ENCODE results near the gene YY1. TPM values are rescaled to one million over a fixed set of nuclear protein-coding genes. Genes with fewer than 3 reads are reported as not detected.

YY1 gene
- total and polyA plus RNA-seq, 9 of the 15 experiments (the other 6 are each of a cell fraction or from before 2014, with no cell fraction given), result 20.8 to 74.2 (median 46.7) TPM

- no peak for TF ChIP-seq CEBPZ (IDR thresholded peaks at IDR 0.05; ENCODE audit: borderline replicate concordance, low read depth, low read length)
- TF ChIP-seq ZNF263 (CRISPR knock-in tag; IDR thresholded peaks at IDR 0.05; ENCODE audit: borderline replicate concordance), result no peak
- TF ChIP-seq ZNF77 (CRISPR knock-in tag; IDR thresholded peaks at IDR 0.05), result no peak
- 0 out of 2 replicates have a peak, but pooled peaks have one; percentile 35 for TF ChIP-seq HDAC2 (IDR thresholded peaks at IDR 0.05)
- no peak for TF ChIP-seq CREM (IDR thresholded peaks at IDR 0.05; ENCODE audit: low read depth)
- TF ChIP-seq POLR2G (IDR thresholded peaks at IDR 0.05; ENCODE audit: low read depth, low read length), result peak; percentile 94
- 0 out of 2 replicates have a peak, but pooled peaks have one; percentile 41 for TF ChIP-seq MYC (IDR thresholded peaks at IDR 0.05; ENCODE audit: low read depth, low read length)
- TF ChIP-seq MYC (CRISPR knock-in tag; IDR thresholded peaks at IDR 0.05; ENCODE audit: borderline replicate concordance, low read depth), result no peak
- TF ChIP-seq VEZF1 (CRISPR knock-in tag; IDR thresholded peaks at IDR 0.05), result peak; percentile 97
- TF ChIP-seq ZBED1 (IDR thresholded peaks at IDR 0.05), result no peak
- TF ChIP-seq POLR2AphosphoS5 (IDR thresholded peaks at IDR 0.05; ENCODE audit: control insufficient read depth, insufficient read depth, low read depth, low read length), result peak; percentile 72
- no peak for TF ChIP-seq HMGXB4 (CRISPR knock-in tag; IDR thresholded peaks at IDR 0.05)
- no peak for TF ChIP-seq DNMT1 (IDR thresholded peaks at IDR 0.05)
- no peak for TF ChIP-seq ZNF3 (CRISPR knock-in tag; IDR thresholded peaks at IDR 0.05)
- TF ChIP-seq ELF1 (tag; IDR thresholded peaks at IDR 0.05), result peak; percentile 83
- peak in 1 of 2 experiments; percentile 47; a peak in 1 of 4 replicates for TF ChIP-seq NONO (IDR thresholded peaks at IDR 0.05; ENCODE audit: low read depth in 2 of 2, low read length in 1 of 2)
- peak; percentile 71; the same call in 1 of the 2 replicates for TF ChIP-seq L3MBTL2 (IDR thresholded peaks at IDR 0.05)
- no peak for TF ChIP-seq NFXL1 (CRISPR knock-in tag; IDR thresholded peaks at IDR 0.05)
- no peak for TF ChIP-seq SNIP1 (IDR thresholded peaks at IDR 0.05; ENCODE audit: low read depth)
- TF ChIP-seq MIER1 (IDR thresholded peaks at IDR 0.05; ENCODE audit: low read depth), result no peak
- TF ChIP-seq ZNF75A (CRISPR knock-in tag; IDR thresholded peaks at IDR 0.05), result no peak
- peak; percentile 91 for TF ChIP-seq RBFOX2 (IDR thresholded peaks at IDR 0.05; ENCODE audit: low read depth, low read length)
- TF ChIP-seq ZNF282 (CRISPR knock-in tag; IDR thresholded peaks at IDR 0.05), result no peak
Observed at GRCh38 chr14:100213956-100214769, 24.8 kb upstream of the YY1 start (continued).
